Gastroesophageal sphincter (tissue), 3 donors: ENCODE measurements around the gene MYCBP.

Source experiments
- CTCF ChIP-seq, 4 experiments: fragments of 200-600 bp in 2 of 4; fragments of 450-650 bp in 2 of 4; sonication (generic) in 1 of 4; IDR thresholded peaks; one replicate each; pipeline ENCODE4 v1.5.1; 2017 to 2019; ENCODE audit warnings: antibody characterized with exemption in 4 of 4, mild to moderate bottlenecking in 2 of 4, moderate library complexity in 2 of 4
- POLR2A ChIP-seq, 2 donors: fragments of 450-650 bp; IDR thresholded peaks; one replicate each; pipeline ENCODE4 v1.6.1; 2017; ENCODE audit warnings: antibody characterized with exemption in 2 of 2, mild to moderate bottlenecking in 2 of 2, moderate library complexity in 1 of 2
- POLR2AphosphoS5 ChIP-seq: sonication (generic); formaldehyde crosslinking; IDR thresholded peaks from one replicate; pipeline ENCODE4 v1.6.1; 2017; ENCODE audit warnings: antibody characterized with exemption

- TF ChIP-seq CTCF (IDR thresholded peaks at IDR 0.05) (no peak), POLR2A (IDR thresholded peaks at IDR 0.05) (no peak), POLR2AphosphoS5 (no peak)
Measured at GRCh38 chr1:38846210-38846609, 26.9 kb downstream of the MYCBP start.
